HG02678 (cell line): ENCODE data around the gene KIFC1.

Experiments
- ATAC-seq: cut with Tn5 transposase; IDR thresholded peaks from one replicate; pipeline ENCODE4 v1.9.1; 2021; ENCODE audit warnings: mild to moderate bottlenecking, moderate library complexity; ENCODE audit not compliant: unreplicated experiment

Gene KIFC1

DNA sequence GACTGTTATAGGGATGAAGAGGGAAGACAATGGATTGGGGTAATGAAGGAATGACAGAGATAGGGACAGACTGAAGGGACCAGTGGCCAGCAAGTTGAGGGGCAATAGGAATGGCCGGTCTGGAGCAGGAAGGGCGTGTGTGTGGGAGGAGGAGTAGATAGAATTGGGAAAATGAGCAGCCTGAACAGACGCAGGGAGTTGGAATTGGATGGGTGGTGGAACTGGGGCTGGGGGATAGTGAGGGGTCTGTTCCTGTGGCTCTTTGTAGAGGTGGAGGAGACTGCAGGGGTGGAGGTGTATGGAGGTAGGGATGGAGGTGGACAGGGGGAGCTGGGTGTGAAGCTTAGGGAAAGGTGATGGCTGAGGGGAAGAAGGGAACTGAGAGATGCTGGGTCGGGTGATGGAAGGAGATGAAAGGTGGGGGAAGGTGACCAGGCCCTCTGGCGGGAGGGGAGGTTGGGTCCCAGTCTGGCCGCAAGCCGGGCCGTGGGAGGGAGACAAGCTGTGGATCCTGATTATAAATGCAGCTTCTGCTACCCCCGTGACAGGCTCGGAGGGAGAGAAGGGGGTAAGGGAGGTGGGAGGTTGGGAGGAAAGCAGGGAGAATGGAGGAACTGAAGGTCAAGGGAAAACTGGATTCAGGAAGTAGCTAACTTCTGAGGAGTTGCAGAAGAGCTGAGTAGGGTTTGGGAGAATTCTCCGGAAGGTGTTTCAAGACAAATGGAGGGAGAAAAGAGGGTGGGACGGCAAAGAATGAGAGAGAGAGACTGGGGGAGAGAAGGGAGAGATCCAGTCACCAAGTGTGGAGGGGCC, 33.4 kb downstream of the KIFC1 start:
- ATAC-seq, result no peak

DNA sequence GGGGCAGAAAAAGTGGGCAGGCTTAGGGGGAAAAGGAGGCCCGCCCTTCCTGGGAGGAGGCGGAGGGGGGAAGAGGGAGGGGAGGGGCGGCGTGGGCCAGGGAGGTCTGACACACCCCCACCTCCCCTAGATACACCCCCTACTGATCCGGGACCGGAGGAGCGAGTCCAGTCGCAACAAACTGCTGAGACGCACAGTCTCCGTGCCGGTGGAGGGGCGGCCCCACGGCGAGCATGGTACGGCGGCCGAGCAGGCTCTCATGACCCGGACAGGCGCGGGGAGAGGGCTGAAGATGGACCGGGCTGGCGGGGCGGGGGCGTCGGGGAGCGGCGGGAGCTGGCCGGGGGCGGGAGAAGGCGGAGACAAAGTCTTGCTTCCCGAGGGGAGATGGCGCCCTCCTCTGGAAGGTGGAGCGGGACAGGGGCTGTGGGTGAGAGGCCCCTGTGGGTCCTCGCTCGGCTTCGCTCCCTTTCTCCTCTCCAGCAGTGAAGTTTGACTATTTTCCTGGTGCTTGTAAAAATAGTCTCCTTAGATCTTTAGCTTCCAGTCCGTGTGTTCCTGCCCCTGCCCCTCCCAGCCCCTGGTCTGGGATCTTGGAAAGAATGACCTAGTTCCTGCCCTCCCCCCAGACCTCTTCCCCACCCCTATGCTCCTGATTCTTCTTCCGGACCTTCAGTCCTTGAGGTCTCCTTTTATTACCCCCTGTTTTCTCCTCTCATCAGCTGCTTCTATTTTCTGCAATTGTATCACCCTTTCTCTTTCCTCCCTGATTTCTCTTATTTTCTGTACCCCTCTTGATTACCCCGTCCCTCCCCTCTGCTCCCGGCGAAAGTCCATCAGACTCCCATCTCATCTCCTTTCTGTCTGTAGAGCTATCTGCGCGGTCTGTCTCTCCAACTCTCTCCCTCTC, 34.3 kb downstream of the KIFC1 start:
- ATAC-seq, result peak; percentile 58

DNA sequence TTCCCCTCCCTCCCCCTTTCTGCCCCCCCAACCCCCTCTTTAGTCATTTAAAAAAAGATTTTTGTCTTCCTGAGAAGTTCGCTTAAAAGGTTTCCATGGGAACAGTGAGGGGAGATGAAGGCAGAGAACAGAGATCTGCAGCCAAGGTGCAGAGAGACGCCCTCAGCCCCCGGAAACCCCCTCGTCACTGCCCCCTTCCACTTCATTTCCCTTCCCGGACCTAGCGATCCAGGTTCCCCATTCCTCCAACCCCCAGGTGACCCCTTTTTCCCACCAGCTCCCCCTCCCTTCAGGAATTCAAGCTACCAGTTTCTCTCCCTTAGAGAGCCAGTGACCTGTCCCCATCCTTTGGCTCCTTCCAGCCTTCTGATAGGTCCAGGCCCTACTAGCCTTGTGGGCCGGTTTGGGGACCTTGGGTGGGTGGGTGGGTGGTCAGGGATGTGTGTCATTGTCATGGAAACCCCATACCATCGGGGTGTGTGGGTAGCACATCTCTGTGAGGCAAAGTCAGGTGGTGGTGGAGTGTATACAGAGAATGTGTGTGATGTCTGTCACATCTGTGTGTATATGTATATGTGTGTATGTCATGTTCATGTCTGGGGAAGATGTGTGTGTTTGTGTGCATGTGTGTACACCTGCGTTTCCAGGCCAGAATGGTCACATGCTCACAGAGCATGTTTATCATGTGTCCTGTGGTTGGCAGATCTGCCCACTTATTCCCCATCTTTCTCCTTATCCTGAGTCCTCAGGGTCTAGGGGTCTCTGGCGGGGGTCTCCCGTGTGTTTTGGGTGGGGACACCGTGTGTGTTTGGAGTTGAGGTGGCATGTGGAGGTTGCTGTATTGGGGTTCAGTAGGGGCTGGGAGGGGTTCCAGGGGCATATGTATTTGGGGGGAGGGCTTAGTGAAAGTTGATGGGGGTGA, 35.2 kb downstream of the KIFC1 start:
- no peak for ATAC-seq

DNA sequence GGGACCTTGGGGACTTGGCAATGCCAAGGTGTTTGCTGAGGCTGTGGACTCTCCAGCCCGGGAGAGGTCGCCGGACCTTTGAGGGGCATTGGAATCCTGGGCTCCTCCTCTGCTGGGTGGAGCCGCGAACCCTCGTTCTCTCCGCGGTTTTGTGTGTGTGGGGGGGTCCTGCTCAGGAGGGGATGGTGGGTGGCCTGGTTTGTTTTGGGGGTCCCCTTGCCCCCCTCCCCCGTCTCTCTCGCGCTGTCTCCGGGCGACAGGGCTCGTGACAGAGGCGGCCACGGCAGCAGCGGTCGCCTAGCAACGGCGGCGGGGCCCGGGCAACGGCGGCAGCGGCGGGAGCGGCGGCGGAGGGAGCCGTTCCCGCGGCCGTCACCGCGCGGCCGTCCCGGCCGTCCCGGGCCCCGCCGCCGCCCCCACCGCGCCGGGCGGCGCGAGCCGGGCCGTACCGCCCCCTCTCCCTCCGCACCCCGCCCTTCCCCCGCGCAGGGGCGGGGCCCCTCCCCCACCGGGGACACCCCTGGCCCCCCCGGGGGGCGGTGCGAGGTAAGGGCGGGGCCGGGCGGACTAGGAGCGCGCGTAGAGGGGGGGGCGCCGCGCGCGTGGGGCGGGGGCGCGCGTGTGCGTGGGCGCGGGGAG, 36.1 kb downstream of the KIFC1 start:
- no peak for ATAC-seq

DNA sequence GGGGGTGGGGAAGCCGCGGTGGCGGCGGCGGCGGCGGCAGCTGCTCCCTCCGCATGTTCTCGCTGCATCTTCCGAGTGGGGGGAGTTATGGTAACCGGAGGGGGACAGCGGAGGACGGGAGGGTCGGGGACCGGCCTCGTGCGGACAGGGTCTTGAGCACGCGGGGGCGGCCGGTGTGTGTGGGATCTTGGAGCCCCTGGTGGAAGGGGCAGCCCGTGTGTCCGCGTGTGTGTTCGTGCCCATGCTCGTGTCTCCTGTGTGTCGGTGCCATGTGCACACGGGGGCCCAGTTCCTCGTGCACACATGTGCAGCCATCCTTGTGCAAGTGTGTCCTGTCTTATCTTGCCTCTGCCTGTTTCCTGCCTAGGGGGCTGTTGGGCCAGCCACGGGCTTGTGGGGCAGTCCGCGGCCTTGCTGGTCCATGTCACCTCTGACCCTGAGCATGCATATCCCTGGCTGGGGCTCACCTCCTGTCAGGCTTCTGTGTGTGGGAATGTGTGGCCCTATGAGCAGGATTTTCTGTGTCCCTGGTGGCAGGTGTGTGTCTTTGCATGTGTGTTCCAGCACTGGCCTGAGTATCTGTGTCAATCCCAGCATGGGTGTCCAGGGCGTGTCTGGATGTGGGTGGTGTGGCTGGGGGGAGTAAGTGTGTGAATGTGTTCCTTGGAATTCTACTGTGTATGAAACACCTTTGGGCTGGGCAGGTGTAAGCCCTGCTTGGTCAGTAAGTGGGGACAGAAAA, 36.8 kb downstream of the KIFC1 start:
- no peak for ATAC-seq

DNA sequence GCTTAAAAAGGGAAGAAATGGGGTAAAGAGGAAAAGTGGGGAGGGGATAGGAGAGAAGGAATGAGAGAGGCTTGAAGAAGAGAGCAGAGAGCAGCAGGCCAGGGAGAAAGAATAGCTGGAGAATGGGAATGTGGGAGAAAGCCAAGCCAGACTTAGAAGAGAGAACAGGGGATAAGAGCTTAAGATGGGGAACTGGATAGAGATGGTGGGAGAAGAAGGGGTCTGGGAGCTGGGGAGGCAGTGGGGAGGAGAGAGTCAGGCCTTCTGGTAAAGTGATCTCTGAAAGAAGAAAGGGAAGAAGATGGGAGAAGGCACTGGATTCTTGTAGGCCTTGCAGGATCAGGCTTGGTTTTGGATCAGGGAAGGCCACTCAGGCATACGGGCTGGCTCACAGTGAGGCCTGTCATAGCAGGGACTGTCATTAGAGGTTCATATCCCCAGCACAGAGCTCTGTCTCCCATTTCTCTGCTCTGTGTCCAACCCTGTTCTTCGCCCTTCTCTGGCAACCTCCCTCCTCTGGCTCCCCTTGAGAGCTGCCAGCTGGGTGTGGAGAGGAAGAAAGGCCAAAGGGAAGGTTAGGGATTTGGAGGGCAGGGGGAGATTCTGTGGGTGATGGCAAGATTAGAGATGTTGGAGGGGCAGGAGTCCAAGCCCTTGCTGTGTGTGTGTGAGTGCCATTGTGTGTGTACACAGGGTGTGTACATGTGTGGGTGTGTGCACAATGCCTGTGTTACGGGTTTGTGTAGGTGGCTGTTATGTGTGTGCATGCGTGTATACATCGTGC, 37.5 kb downstream of the KIFC1 start:
- no peak for ATAC-seq

DNA sequence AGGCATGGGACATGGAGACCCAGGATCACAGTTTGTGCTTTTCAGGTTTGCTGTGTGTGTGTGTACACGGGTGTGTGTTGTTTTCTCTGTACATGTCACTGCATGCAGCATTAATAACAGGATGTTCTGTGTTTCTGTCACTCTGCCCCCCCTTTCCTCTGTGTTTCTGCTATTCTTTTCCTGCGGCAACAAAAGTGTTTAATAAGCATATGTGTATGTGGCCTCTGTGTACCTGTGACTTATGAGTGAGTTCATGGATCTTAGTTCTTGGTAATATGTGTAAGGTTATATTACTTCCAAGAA, 38.1 kb downstream of the KIFC1 start:
- ATAC-seq, result no peak

DNA sequence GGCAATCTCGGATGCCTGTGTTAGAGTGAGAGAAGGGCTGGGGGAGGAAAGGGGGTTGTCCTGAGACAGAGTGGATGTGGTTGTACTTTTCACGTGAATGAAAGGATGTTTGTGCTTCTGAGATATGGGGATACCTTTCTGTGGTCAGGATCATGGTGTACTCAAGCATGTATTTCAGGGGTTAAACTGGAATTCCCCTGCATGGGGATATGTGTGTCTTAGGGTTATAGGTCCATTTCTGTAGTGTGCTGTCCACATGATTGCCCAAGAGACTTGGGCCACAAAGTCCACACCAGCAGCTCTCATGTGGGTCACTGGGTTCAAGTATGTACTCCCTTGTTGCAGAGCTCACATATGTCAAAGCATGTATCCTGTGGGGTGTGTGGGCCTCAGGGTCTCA, 38.7 kb downstream of the KIFC1 start:
- no peak for ATAC-seq

DNA sequence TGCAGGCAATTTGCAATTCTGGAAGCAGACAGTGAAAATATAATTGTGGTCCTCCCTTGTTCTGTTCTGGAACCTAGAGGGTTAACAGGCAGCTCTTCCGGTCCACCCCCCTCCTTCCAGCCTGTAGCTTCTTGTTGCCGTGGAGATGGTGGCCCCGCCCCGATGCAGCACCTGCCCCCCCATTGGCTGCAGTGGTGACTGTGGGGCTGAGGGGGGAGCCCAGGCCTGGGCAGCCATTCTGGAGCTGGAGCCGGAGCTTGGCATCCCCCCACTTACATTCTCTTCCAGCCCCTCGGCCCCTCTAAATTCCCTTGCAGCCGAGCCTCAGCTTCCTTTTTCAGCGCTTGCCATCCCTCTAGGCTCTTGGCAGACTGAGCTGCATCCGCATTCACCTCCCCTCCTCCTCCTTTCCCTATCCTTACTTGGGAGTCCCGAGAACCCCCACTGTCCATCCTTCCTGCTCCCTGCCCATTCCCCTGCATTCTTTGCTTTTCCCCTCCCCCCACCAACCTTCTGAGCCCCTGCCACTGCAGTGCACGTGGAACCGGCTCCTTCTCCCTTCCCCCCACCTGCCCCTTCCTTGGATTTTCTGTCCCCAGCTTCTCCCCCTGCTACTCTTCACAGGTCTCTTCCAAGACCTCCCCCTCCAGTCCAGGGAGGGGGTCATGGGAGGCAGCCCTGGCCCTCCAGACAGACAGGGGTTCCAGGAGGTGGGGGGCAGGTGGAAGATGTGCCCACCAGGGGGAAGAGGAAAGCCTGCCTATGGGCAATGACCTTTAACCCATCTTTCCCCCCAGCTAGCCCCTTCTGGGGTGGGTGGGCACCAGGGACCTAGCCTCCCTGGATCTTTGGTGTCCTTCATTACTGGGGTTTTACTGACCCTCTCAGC, 39.6 kb downstream of the KIFC1 start:
- peak; percentile 49 for ATAC-seq

DNA sequence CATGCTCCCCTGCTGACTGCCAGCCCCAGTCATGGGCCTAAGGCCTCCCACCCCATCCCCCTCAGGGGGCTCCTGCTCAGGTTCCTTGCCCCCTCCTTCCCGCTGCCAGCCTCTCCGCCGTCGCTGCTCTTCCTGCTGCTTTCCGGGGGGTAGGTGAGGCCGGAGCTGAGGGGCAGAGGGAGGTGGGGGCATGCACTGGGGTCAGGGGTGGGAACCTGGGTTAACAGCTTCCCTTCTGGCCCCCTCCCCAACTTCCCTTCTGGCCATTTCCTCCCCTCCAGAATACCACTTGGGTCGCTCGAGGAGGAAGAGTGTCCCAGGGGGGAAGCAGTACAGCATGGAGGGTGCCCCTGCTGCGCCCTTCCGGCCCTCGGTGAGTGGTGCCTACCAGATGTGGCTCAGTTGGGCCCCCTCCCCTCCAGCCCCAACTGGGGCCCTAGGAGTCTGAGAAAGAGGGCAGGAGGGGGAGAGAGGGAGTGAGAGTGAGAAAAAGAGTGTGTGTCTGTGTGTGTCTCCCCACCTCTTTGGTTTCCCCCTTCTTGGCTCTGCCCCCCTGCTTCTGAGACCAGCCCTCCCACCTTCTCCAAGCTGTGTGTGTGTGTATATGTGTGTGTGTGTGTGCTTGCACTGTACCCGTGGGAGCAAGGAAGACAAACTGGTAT, 40.4 kb downstream of the KIFC1 start:
- no peak for ATAC-seq

DNA sequence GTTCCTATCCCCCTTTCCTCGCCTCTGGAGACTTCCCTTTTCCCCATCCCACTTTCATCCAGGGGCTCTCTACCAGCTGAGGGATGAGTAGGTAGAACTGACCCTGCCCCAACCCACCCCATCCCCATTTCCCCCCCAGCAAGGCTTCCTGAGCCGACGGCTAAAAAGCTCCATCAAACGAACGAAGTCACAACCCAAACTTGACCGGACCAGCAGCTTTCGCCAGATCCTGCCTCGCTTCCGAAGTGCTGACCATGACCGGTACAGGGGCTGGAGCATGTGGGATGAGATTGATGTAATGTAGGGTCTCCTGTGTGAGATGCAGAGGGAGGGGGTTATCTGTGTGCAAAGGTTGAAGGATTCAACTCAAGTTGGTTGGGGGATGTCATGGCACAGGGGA, 40.9 kb downstream of the KIFC1 start:
- ATAC-seq, result no peak

DNA sequence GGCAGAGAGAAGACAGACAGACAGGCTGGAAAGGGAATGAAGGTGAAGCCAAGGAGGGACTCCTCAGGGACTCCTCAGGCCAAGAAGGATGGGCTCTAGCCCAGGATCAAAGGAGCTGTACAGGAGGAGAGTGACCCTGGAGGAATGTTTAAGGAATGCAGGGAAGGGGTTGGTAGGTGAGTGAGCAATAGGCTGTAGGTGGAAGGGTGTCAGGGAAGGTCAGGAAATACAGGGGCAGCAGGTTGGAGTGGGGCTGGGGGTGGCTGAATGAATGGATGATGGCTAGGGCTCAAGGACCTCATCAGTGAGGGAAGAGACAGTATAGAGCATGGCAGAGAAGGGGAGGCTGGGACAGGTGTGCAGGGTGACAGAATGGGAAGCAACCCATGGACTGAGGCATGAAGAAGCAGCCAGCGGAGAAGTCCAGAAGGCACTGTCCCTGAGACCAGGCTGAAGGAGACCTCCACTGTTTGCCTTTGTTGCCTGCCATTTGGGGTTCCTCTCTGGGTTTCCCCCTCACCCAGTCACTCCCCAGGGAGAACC, 41.4 kb downstream of the KIFC1 start:
- no peak for ATAC-seq

DNA sequence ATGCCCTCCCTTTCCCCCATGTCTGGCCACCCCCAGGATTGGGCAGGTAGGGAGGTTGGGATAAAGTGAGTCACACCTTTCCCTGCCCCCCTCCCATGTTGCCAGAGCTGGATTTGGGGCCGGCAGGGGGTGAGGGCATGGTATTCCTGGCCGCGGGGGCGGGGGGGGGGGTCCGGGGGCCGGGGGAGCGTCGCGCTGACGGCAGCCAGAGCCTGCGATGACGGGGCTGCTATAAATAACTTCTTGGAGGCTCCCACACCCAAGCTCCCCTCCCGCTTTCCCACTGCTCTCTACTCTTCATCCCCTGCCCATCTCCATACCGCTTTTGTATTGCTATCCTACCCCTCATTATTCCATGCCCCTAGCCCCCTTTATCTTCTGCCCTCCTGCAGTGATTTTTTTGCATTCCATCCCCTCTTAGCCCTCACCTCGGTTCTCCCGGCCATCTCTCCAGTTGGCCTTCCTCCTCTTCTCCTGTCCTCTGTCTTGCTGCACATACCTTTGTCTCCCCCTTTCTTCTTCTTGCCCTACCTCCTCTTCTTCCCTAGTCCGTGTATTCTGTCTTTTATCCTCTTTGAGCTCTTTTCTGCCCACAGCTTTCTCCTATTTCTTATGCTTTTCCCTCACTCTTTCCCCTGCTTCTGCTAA, 42.0 kb downstream of the KIFC1 start:
- no peak for ATAC-seq

DNA sequence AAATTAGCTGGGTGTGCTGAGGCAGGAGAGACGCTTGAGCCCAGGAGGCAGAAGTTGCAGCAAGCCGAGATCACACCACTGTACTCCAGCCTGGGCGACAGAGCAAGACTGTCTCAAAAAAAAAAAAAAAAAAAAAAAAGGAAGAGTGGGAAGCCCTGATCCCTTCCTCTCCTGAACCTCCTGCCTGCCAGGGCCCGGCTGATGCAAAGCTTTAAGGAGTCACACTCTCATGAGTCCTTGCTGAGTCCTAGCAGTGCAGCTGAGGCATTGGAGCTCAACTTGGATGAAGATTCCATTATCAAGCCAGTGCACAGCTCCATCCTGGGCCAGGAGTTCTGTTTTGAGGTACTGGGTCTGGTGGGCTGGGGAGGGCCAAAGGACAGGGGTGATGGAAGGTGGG, 43.3 kb downstream of the KIFC1 start:
- ATAC-seq, result no peak

DNA sequence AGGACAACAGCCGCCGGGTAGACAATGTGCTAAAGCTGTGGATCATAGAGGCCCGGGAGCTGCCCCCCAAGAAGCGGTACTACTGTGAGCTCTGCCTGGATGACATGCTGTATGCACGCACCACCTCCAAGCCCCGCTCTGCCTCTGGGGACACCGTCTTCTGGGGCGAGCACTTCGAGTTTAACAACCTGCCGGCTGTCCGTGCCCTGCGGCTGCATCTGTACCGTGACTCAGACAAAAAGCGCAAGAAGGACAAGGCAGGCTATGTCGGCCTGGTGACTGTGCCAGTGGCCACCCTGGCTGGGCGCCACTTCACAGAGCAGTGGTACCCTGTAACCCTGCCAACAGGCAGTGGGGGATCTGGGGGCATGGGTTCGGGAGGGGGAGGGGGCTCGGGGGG, 46.0 kb downstream of the KIFC1 start:
- no peak for ATAC-seq

DNA sequence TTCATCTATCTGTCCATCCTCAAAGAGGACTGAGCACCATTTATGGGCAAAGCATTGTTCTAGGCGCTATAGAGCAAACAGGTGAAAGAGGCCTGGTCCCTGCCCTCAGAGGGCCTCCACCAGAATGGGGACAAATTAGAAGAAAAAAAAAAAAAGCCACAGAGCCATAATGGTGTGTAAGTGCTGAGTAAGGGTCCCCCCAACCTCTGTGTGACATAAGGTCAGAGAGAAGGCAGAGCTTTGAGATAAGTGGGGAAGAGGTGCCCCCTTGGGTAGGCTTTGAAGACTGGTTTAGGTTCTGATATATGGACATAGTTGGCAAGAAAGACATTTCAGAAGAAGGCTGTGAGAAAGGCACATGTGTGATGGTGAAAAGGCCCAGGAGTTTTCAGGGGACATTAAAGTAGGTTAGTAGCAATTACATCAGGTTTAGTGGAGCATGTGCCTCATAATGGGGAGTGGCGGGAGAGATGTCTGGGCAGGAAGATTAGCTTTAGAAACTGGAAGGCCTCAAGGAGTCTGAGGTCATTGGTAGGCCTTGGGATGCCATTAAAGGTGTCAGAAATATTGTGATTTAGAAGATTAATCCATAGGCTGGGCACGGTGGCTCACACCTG, 47.5 kb downstream of the KIFC1 start:
- no peak for ATAC-seq
